Parathyroid adenoma (tissue), 2 donors: ENCODE measurements around the gene XXYLT1.
A peak's percentile ranks its signal among the peaks of the same experiment; 100 is the strongest.

Source experiments
- H2AFZ ChIP-seq: fragments of 300-600 bp; sonication (generic); one replicate; pipeline ENCODE4 v1.7.0; 2017; ENCODE audit warnings: antibody characterized with exemption, mild to moderate bottlenecking
- H3K27ac ChIP-seq: fragments of 300-600 bp; sonication (generic); one replicate; pipeline ENCODE4 v1.7.0; 2017
- H3K27me3 ChIP-seq: fragments of 300-600 bp; sonication (generic); one replicate; pipeline ENCODE4 v1.7.0; 2017; ENCODE audit warnings: low read length; ENCODE audit not compliant: control insufficient read depth, insufficient read depth
- H3K36me3 ChIP-seq: fragments of 300-600 bp; sonication (generic); one replicate; pipeline ENCODE4 v1.7.0; 2017; ENCODE audit warnings: low read length; ENCODE audit not compliant: control insufficient read depth, insufficient read depth
- H3K4me1 ChIP-seq: fragments of 300-600 bp; sonication (generic); one replicate; pipeline ENCODE4 v1.7.0; 2017; ENCODE audit warnings: control low read depth
- H3K4me2 ChIP-seq: fragments of 300-600 bp; sonication (generic); one replicate; pipeline ENCODE4 v1.7.0; 2017; ENCODE audit warnings: low read length
- H3K4me3 ChIP-seq: fragments of 300-600 bp; sonication (generic); one replicate; pipeline ENCODE4 v1.7.0; 2017; ENCODE audit warnings: low read depth, low read length
- H3K79me2 ChIP-seq: fragments of 300-600 bp; sonication (generic); one replicate; pipeline ENCODE4 v1.7.0; 2017; ENCODE audit warnings: control low read depth
- H3K9ac ChIP-seq: fragments of 300-600 bp; sonication (generic); one replicate; pipeline ENCODE4 v1.7.0; 2017; ENCODE audit warnings: mild to moderate bottlenecking
- H3K9me3 ChIP-seq: fragments of 300-600 bp; sonication (generic); one replicate; pipeline ENCODE4 v1.7.0; 2017; ENCODE audit warnings: low read length; ENCODE audit not compliant: control insufficient read depth
- CTCF ChIP-seq: fragments of 300-600 bp; sonication (generic); IDR thresholded peaks from one replicate; pipeline ENCODE4 v1.7.0; 2017; ENCODE audit warnings: antibody characterized with exemption, mild to moderate bottlenecking
- donor health status: primary hyperparathyroidism.

Gene XXYLT1

DNA sequence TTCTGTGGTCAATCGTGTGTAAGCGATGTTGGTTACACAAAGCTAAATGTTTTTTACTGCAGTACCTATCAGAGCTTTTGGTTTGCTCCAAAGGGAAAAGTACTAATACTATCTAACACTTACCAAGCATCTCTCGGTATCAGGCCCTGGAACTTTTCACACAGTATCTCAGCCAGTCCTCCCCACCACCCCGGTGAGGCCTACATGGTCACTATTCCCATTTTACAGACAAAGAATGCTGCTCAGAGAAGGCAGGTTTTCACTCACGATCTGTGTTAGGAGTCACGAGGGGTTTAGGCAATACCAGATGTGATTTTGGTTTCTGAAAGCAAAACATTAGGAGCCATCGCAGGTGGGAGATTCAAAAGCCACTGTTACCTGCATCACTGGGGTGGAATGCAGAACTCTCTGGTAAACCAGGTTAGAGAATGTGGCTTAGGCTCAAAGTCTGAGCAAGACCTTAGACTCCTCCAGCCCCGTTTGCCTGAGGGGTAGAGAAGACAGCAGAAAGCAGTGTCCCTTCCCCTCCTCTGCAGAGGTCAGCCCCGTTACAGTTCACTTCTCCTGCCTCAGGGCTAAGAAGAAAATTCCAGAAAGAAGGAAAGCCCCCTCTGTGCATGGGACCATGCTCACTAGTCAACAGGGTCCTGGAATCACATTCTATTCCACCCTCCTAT, 57.2 kb downstream of the XXYLT1 start:
- Histone ChIP-seq H2AFZ (no peak overlapping the region), H3K9me3 (no peaks in the 10 kb centered on the region), H3K9ac (no peak overlapping the region), H3K4me2 (no peak overlapping the region), H3K79me2 (peaks cover 23% of the 10 kb centered on the region), H3K4me1 (peaks cover 15% of the 10 kb centered on the region), H3K4me3 (no peak overlapping the region), H3K27ac (no peak overlapping the region), H3K36me3 (no peaks in the 10 kb centered on the region), H3K27me3 (no peaks in the 10 kb centered on the region)
- no peak for TF ChIP-seq CTCF

GRCh38 chr3:195212749-195213375, 58.1 kb downstream of the XXYLT1 start:
- Histone ChIP-seq H3K79me2 (peaks cover 29% of the 10 kb centered on the region), H3K4me3 (no peak overlapping the region), H3K4me2 (no peak overlapping the region), H2AFZ (no peak overlapping the region), H3K36me3 (no peaks in the 10 kb centered on the region), H3K27me3 (no peaks in the 10 kb centered on the region), H3K27ac (no peak overlapping the region), H3K9ac (no peak overlapping the region), H3K4me1 (peaks cover 15% of the 10 kb centered on the region), H3K9me3 (no peaks in the 10 kb centered on the region)
- no peak for TF ChIP-seq CTCF

- Histone ChIP-seq H3K27me3 (no peaks in the 10 kb centered on the region), H3K27ac (no peak overlapping the region), H3K9me3 (no peaks in the 10 kb centered on the region), H2AFZ (no peak overlapping the region), H3K36me3 (no peaks in the 10 kb centered on the region), H3K4me1 (peaks cover 17% of the 10 kb centered on the region), H3K79me2 (peaks cover 36% of the 10 kb centered on the region), H3K4me2 (no peak overlapping the region), H3K4me3 (no peak overlapping the region), H3K9ac (no peak overlapping the region)
- no peak for TF ChIP-seq CTCF
These were observed 58.8 kb downstream of the XXYLT1 start for GRCh38 chr3:195212033-195212748.

DNA sequence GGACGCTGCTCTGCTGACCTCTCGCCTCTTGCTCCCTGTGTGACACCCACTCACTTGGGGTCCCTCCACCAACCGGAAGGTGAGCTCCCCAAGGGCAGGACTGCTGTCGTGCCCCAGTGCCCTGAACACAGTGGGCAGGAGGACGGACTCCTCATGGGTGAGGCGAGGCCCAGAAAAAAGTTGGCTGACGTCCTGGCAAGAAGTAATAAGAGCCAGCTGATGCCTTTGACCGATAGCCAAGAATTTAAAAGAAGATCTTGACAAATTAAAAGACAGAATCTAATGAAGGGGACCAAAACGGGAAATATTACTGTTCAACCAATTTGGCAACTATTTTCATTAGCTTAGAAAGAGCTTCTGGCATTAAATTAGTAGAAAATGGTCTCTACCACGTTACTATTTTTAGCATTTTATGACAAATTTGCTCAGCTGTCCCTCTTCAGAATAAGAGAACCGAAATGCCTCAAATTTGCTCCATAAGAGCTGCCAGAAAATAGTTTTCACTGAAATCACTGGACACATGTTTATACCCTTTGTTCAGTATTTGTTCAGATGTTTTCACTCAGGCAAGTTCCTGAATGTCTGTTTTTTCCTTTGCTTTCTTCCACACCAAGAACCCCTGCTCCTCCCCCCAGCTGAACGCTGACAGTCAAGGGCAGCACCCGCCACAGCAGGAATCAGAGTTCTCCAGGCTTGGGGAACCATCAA, 60.5 kb downstream of the XXYLT1 start:
- H3K9ac ChIP-seq: no peak overlapping the region
- H3K27ac ChIP-seq: peak overlapping the region; percentile 59
- H3K4me3 ChIP-seq: no peak overlapping the region

More for the DNA sequence above, 60.5 kb downstream of the XXYLT1 start:
- H2AFZ ChIP-seq: peak overlapping the region; percentile 56
- peaks cover 38% of the 10 kb centered on the region for H3K79me2 ChIP-seq
- no peaks in the 10 kb centered on the region for H3K9me3 ChIP-seq
- peaks cover 20% of the 10 kb centered on the region for H3K4me1 ChIP-seq
- no peak for TF ChIP-seq CTCF
- no peaks in the 10 kb centered on the region for H3K36me3 ChIP-seq
- peak overlapping the region; percentile 42 for H3K4me2 ChIP-seq
- H3K27me3 ChIP-seq: no peaks in the 10 kb centered on the region
